ENCODE measurements around the gene MASP2.

- no peak for TF ChIP-seq YBX1 (IDR thresholded peaks at IDR 0.05)
- TF ChIP-seq FOS (IDR thresholded peaks at IDR 0.05; ENCODE audit: extremely low read depth, insufficient read length) = no peak
- TF ChIP-seq ELF1 (tag; IDR thresholded peaks at IDR 0.05) = no peak
- no peak for TF ChIP-seq POLR2A (conservative IDR thresholded peaks at IDR 0.05)
- TF ChIP-seq ARID2 (IDR thresholded peaks at IDR 0.05) = no peak
- no peak for TF ChIP-seq SOX6 (IDR thresholded peaks at IDR 0.05)
- no peak for TF ChIP-seq NR1H2 (CRISPR knock-in tag; IDR thresholded peaks at IDR 0.05)
- TF ChIP-seq CTCF (IDR thresholded peaks at IDR 0.05 in 2 of 3, conservative IDR thresholded peaks at IDR 0.05 in 1 of 3; ENCODE audit: insufficient read depth in 2 of 3, low read depth in 1 of 3, low read length in 3 of 3) = no peak
- no peak for TF ChIP-seq ZNF780A (CRISPR knock-in tag; IDR thresholded peaks at IDR 0.05)
- no peak for TF ChIP-seq ZC3H8 (IDR thresholded peaks at IDR 0.05)
- TF ChIP-seq USF2 (CRISPR knock-in tag; IDR thresholded peaks at IDR 0.05) = no peak
- TF ChIP-seq REST (IDR thresholded peaks at IDR 0.05; ENCODE audit: borderline replicate concordance) = no peak
- TF ChIP-seq REST (CRISPR knock-in tag; IDR thresholded peaks at IDR 0.05; ENCODE audit: low read depth) = no peak
- TF ChIP-seq TBP (optimal IDR thresholded peaks at IDR 0.05; ENCODE audit: low read depth, low read length) = no peak
These were observed 6.0 kb downstream of the MASP2 start for GRCh38 chr1:11041048-11041447.
